H1 (cell line): Measurements from ENCODE around the gene BOK.

Experiments
- ATF3 ChIP-seq: IDR thresholded peaks from 2 replicates; pipeline ENCODE4 v1.6.1; 2011; ENCODE audit warnings: low read depth, mild to moderate bottlenecking, low read length; ENCODE audit not compliant: insufficient read depth
- CTCF ChIP-seq, 3 experiments: IDR thresholded peaks; 1 replicate in 2 of 3; 2 replicates in 1 of 3; pipeline versions ENCODE4 v1.5.1 to v1.6.1; 2011; ENCODE audit warnings: low read length in 3 of 3, mild to moderate bottlenecking in 3 of 3, inconsistent platforms in 2 of 3, low read depth in 1 of 3, moderate library complexity in 1 of 3; ENCODE audit not compliant: insufficient read depth in 1 of 3; ENCODE audit errors: control extremely low read depth in 1 of 3
- EP300 ChIP-seq, 2 experiments: IDR thresholded peaks; 1 replicate in 1 of 2; 2 replicates in 1 of 2; pipeline ENCODE4 v1.6.1; 2011 to 2012; ENCODE audit warnings: low read depth in 2 of 2, low read length in 2 of 2, mild to moderate bottlenecking in 2 of 2, borderline replicate concordance in 1 of 2, inconsistent platforms in 1 of 2, moderate library complexity in 1 of 2
- HDAC6 ChIP-seq: IDR thresholded peaks from one replicate; pipeline ENCODE4 v1.7.1; 2012; ENCODE audit warnings: low read depth, mild to moderate bottlenecking, inconsistent platforms, low read length, moderate library complexity
- MAX ChIP-seq: IDR thresholded peaks from 2 replicates; pipeline ENCODE4 v1.6.1; 2012; ENCODE audit warnings: inconsistent platforms
- POLR2A ChIP-seq, 2 experiments: IDR thresholded peaks; 1 replicate in 1 of 2; 2 replicates in 1 of 2; pipeline ENCODE4 v1.6.1; 2011; ENCODE audit warnings: low read depth in 2 of 2, low read length in 2 of 2, mild to moderate bottlenecking in 2 of 2; ENCODE audit errors: control extremely low read depth in 1 of 2
- SIN3A ChIP-seq, 2 experiments: IDR thresholded peaks in 1 of 2; conservative IDR thresholded peaks in 1 of 2; 2 replicates each; pipeline ENCODE4 v1.6.1; 2011 to 2012; ENCODE audit warnings: low read length in 2 of 2, improper control_type of control experiment in 1 of 2, low read depth in 1 of 2, mild to moderate bottlenecking in 1 of 2
- SRF ChIP-seq: IDR thresholded peaks from 2 replicates; pipeline ENCODE4 v1.6.1; 2011; ENCODE audit warnings: mild to moderate bottlenecking, low read depth, low read length, moderate library complexity
- SUZ12 ChIP-seq: fragments of 200-600 bp; sonication (generic); IDR thresholded peaks from 2 replicates; pipeline ENCODE4 v1.6.1; 2012; ENCODE audit warnings: mild to moderate bottlenecking, inconsistent platforms, low read length, moderate library complexity, mixed read lengths
- TBP ChIP-seq: IDR thresholded peaks from 2 replicates; pipeline ENCODE4 v1.6.1; 2011; ENCODE audit warnings: low read depth, low read length, improper control_type of control experiment
- USF2 ChIP-seq: IDR thresholded peaks from 2 replicates; pipeline ENCODE4 v1.6.1; 2011; ENCODE audit warnings: low read length, improper control_type of control experiment
- YY1 ChIP-seq: IDR thresholded peaks from 2 replicates; pipeline ENCODE4 v1.6.1; 2011; ENCODE audit warnings: low read depth, mild to moderate bottlenecking, low read length

- TF ChIP-seq CTCF (IDR thresholded peaks at IDR 0.05; ENCODE audit: control extremely low read depth in 1 of 3, insufficient read depth in 1 of 3, low read depth in 1 of 3, low read length in 3 of 3) (no peak), MAX (no peak), HDAC6 (no peak), YY1 (no peak), ATF3 (no peak), USF2 (no peak), SRF (no peak), SUZ12 (no peak), SIN3A (conservative IDR thresholded peaks at IDR 0.05 in 1 of 2, IDR thresholded peaks at IDR 0.05 in 1 of 2; ENCODE audit: low read depth in 1 of 2, low read length in 2 of 2) (no peak), TBP (no peak), EP300 (IDR thresholded peaks at IDR 0.05; ENCODE audit: borderline replicate concordance in 1 of 2, low read depth in 2 of 2, low read length in 2 of 2) (no peak), POLR2A (IDR thresholded peaks at IDR 0.05; ENCODE audit: control extremely low read depth in 1 of 2, low read depth in 2 of 2, low read length in 2 of 2) (no peak)
Measured at GRCh38 chr2:241553512-241553830, 5.1 kb upstream of the BOK start.
